Ishikawa (cell line): ENCODE measurements around the gene TRPV3.

Experiments
- CEBPB ChIP-seq: IDR thresholded peaks from 2 replicates; pipeline ENCODE4 v1.6.1; 2012
- CREB1 ChIP-seq: IDR thresholded peaks from 2 replicates; pipeline ENCODE4 v1.6.1; 2012; ENCODE audit warnings: low read depth
- EGR1 ChIP-seq: IDR thresholded peaks from 2 replicates; pipeline ENCODE4 v1.6.1; 2012
- EP300 ChIP-seq: IDR thresholded peaks from 2 replicates; pipeline ENCODE4 v1.6.1; 2012; ENCODE audit warnings: borderline replicate concordance
- FOXM1 ChIP-seq: IDR thresholded peaks from 2 replicates; pipeline ENCODE4 v1.6.1; 2012; ENCODE audit warnings: low read depth, borderline replicate concordance
- NFIC ChIP-seq: IDR thresholded peaks from 2 replicates; pipeline ENCODE4 v1.6.1; 2012
- RAD21 ChIP-seq: IDR thresholded peaks from 2 replicates; pipeline ENCODE4 v1.6.1; 2012; ENCODE audit warnings: low read depth
- TAF1 ChIP-seq: IDR thresholded peaks from 2 replicates; pipeline ENCODE4 v1.6.1; 2012; ENCODE audit warnings: low read depth, mild to moderate bottlenecking
- TCF12 ChIP-seq: IDR thresholded peaks from 2 replicates; pipeline ENCODE4 v1.6.1; 2012; ENCODE audit warnings: low read depth
- TEAD4 ChIP-seq: IDR thresholded peaks from 2 replicates; pipeline ENCODE4 v1.6.1; 2012
- YY1 ChIP-seq: IDR thresholded peaks from 2 replicates; pipeline ENCODE4 v1.6.1; 2012; ENCODE audit warnings: low read depth
- ZBTB7A ChIP-seq: IDR thresholded peaks from 2 replicates; pipeline ENCODE4 v1.6.1; 2012; ENCODE audit warnings: low read depth
- TF ChIP-seq, protein P1 (sequence below): IDR thresholded peaks from 2 replicates; pipeline ENCODE4 v1.6.1; 2012
- TF ChIP-seq, protein P2 (sequence below): IDR thresholded peaks from 2 replicates; pipeline ENCODE4 v1.6.1; 2012
- TF ChIP-seq, protein P3 (sequence below): IDR thresholded peaks from 2 replicates; pipeline ENCODE4 v1.6.1; 2012; ENCODE audit warnings: low read depth, mild to moderate bottlenecking

TRPV3 gene

DNA sequence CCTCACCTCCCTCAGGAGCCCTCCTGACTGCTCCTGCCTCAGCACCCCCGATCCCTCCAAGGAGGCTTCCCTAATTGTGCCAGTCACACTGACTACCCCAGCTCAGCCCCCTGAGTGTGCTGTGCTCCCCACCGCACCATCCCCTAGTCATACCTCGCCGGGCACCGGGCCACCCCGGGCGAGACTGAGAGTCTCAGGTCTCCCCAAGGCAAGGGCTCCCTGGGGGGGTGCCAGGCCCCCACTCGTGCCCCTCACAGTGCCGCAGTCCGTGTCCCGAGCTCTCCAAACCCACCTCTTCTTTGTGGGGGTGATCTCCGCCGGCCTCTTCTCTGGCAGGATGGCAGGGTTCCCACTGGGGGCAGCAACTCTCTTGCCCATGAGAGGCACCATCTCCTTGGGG is 3.2 kb downstream of the TRPV3 start:
- TF ChIP-seq CEBPB, result no peak
- no peak for TF ChIP-seq RAD21
- TF ChIP-seq, protein P1, sequence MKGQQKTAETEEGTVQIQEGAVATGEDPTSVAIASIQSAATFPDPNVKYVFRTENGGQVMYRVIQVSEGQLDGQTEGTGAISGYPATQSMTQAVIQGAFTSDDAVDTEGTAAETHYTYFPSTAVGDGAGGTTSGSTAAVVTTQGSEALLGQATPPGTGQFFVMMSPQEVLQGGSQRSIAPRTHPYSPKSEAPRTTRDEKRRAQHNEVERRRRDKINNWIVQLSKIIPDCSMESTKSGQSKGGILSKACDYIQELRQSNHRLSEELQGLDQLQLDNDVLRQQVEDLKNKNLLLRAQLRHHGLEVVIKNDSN, result no peak
- TF ChIP-seq, protein P2, sequence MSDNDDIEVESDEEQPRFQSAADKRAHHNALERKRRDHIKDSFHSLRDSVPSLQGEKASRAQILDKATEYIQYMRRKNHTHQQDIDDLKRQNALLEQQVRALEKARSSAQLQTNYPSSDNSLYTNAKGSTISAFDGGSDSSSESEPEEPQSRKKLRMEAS, result no peak
- TF ChIP-seq, protein P3, sequence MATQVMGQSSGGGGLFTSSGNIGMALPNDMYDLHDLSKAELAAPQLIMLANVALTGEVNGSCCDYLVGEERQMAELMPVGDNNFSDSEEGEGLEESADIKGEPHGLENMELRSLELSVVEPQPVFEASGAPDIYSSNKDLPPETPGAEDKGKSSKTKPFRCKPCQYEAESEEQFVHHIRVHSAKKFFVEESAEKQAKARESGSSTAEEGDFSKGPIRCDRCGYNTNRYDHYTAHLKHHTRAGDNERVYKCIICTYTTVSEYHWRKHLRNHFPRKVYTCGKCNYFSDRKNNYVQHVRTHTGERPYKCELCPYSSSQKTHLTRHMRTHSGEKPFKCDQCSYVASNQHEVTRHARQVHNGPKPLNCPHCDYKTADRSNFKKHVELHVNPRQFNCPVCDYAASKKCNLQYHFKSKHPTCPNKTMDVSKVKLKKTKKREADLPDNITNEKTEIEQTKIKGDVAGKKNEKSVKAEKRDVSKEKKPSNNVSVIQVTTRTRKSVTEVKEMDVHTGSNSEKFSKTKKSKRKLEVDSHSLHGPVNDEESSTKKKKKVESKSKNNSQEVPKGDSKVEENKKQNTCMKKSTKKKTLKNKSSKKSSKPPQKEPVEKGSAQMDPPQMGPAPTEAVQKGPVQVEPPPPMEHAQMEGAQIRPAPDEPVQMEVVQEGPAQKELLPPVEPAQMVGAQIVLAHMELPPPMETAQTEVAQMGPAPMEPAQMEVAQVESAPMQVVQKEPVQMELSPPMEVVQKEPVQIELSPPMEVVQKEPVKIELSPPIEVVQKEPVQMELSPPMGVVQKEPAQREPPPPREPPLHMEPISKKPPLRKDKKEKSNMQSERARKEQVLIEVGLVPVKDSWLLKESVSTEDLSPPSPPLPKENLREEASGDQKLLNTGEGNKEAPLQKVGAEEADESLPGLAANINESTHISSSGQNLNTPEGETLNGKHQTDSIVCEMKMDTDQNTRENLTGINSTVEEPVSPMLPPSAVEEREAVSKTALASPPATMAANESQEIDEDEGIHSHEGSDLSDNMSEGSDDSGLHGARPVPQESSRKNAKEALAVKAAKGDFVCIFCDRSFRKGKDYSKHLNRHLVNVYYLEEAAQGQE, result no peak
- TF ChIP-seq ZBTB7A, result no peak
- TF ChIP-seq YY1, result no peak
- TF ChIP-seq EGR1, result no peak
- no peak for TF ChIP-seq FOXM1
- TF ChIP-seq CREB1, result no peak
- TF ChIP-seq TEAD4, result no peak
- no peak for TF ChIP-seq EP300
- no peak for TF ChIP-seq TAF1

DNA sequence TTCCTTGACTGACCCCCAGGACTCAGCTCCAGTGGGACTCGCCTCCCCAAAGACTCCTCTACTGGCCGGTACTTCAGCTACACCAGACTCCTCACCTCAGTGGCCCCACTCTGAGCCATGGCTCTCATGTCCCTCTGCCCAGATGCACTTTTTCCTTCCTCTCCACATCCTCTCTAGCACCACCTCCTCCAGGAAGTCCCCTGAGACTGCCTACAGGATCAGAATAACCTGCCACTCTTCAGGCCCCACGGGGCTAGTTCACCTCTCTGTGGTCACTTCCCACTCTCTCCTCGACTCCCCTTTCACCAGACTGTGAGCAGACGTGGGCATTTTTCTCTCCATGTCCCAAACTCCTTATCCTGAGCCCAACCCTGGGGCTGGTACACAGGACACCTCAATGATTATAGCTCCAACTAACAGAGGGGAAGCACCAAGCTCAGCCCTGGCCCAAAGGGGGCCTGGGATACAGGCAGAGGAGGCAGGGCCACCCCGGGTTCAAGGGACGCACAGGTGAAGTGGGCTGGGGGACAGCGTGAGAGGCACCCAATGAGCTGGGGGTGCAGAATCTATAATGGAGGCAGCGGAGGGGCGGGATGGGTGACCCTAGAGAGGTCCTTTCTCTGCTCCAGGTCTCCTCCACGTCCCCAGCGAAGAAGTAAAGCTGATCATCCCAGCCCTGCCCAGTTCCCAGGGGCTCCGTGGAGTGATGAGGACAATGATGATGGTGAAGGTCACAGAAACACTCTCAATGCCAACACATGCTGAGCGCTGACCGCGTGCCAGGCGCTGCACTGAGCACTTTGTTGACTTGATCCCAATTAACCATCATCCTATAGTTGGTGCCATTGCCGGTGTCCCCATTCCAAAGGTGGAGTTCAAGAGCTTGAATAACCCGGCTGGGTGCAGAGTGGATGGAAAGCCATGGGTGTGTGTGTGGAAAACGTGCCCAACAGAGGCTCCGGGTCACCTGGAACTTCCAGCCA is 3.9 kb downstream of the TRPV3 start:
- TF ChIP-seq TCF12, result no peak
- no peak for TF ChIP-seq CEBPB
- TF ChIP-seq FOXM1, result no peak
- no peak for TF ChIP-seq EGR1

DNA sequence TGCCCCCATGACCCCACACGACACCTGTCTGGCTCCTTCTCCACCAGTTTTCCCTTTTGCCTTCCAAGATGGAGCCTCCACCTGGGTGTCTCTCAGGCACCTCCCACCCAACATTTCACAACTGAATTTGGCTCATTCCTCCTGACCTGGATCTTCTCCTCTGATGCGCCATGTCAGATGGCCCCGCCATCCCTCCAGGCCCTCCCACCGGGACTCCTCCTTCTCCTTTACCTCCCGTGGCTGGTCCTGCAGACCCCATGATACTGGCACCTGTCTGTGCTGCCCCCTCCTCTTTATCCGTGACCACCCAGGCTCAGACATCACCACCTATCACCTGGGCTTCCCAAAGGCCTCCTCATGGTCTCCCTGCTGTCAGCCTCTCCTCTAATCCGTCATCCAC is 4.7 kb downstream of the TRPV3 start:
- TF ChIP-seq EP300 (no peak), RAD21 (no peak), NFIC (no peak), TEAD4 (no peak), CREB1 (no peak), CEBPB (no peak), TAF1 (no peak), FOXM1 (no peak), EGR1 (no peak), YY1 (no peak), ZBTB7A (no peak), TCF12 (no peak)
- TF ChIP-seq, protein P1, result no peak
- TF ChIP-seq, protein P2, result no peak
- TF ChIP-seq, protein P3, result no peak

DNA sequence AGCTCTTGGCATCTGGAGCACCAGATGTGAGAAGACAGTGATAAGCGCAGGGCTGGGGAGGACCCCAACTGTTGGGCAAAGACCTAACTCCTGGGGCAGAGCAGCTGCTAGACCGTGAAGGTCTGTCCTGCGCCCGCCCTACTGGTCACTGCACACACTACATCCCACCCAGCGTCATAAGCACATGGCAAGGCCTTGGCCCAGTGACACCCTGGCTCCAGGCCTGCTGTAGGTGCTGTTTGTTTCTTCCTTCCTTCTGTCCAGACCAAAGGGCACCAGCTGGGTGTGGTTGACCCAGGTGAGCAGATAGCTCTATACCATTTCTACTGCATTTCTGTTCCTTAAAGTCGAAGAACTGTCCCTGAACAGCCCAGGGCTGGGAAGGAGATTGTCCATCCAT is 6.4 kb downstream of the TRPV3 start:
- TF ChIP-seq, protein P2, result no peak
- no peak for TF ChIP-seq YY1
- TF ChIP-seq TEAD4, result no peak
- TF ChIP-seq ZBTB7A, result no peak
- no peak for TF ChIP-seq RAD21
- no peak for TF ChIP-seq CREB1
- TF ChIP-seq, protein P3, result no peak
- no peak for TF ChIP-seq NFIC
- no peak for TF ChIP-seq EGR1
- TF ChIP-seq TCF12, result no peak
- no peak for TF ChIP-seq TAF1
- TF ChIP-seq, protein P1, result no peak
- TF ChIP-seq FOXM1, result no peak
- TF ChIP-seq CEBPB, result no peak
- no peak for TF ChIP-seq EP300
